SHP77 treated with DMSO at 0.1 percent for 48 hours (cell line): ENCODE data around the gene NKX6-1.

Experiments used
- DNase-seq: peaks from one replicate; lab custom pipeline; 2025; lab: John Stamatoyannopoulos, UW

The NKX6-1 gene

DNA sequence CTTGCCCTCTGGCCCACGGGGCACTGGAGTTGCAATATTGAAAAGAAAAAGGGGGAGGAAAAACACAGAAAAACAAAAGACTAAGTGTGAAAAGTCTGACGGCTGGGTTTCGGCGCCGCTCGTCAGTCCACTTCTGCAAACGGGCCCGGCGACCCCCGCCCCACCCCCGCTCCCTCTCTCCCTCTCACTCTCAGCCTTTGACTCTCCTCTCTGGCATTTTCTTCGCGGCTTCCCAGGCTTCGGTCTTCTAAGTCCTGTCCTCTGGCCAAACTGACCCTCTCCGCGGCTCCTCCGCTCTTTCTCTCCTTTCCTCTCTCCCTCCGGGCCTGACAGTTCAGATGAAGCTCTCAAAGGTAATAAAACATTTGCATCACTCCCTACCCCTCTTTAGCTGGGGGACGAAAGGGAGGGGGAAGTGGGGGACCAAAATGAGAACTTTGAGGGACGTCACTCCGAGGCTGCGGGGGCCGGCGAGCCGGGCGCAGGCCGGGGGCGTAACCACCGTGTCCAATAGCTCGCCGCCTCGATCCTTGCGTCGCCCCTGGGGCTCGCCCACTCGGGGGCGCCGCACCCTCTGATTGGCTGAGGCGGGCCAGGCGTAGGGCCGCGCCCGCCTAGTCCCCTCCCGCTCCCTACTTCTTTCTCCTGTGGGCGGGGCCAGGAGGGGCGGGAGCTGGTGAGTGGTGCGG is at the start of gene NKX6-1:
NKX6-1 (minus strand) TSS at position 358 of the 689 bp plus-strand sequence. CDS start 1,064 bp downstream, outside the sequence.
- DNase-seq = no peak

DNA sequence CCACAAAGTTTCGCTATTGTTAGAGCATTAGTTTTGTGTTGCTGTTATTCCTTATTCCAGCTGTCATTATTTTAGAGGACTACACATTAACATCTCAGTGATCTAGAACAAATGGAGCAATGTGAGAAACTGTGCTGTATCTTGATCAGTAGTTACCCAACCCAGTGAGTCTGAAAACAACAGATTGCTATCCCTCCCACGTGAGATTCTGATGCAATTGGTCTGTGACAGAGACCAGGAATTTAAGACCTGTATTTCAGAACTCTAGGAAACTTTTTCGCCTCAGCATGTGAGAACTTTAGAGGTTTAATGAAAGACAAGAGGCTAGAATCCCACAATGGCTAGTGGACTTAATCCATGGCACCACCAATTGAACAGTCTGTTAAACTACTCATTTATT is 48.1 kb upstream of the NKX6-1 start:
- DNase-seq = no peak

DNA sequence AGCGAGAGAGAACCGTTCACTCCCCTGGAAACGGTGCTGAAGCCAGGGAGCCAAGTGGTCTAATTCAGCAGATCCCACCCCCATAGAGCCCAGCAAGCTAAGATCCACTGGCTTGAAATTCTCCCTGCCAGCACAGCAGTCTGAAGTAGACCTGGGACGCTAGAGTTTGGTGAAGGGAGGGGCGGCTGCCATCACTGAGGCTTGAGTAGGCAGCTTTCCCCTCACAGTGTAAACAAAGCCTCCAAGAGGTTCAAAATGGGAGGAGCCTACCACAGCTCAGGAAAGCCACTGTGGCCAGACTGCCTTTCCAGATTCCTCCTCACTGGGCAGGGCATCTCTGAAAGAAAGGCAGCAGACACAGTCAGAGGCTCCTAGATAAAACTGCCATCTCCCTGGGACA is 46.0 kb upstream of the NKX6-1 start:
- DNase-seq = no peak

DNA sequence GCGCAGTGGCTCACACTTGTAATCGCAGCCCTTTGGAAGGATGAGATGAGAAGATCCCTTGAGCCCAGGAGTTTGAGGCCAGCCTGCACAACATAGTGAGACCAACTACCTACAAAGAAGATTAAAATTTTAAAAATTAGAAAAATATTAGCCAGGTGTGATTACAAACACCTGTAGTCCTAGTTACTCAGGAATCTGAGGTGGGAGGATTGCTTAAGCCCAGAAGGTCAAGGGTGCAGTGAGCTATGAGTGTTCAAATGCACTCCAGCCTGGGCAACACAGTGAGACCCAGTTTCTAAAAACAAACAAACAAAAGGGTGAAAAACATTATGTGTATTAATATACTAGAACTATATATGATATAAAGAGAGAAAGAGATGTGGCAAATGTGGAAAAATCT is 36.8 kb upstream of the NKX6-1 start:
- DNase-seq = no peak

DNA sequence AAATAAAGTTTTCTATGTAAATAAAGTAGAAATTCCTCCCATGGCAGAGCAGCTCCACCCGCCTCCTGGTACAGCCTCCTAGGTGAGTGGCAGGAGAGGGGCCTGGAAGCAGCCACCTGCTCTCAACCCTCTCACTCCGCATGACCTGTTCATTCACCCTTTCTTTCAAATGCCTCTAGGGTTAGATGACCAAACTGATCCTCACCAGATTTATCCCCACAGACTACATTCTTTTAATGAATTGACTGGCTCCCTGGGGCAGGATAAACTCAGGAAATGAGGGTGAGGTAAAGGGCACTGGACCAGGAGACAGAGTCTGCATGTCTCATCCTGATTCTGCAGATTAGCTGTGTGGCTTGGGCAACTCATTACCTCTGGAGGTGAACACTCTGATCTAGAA is 32.6 kb upstream of the NKX6-1 start:
- DNase-seq = no peak

DNA sequence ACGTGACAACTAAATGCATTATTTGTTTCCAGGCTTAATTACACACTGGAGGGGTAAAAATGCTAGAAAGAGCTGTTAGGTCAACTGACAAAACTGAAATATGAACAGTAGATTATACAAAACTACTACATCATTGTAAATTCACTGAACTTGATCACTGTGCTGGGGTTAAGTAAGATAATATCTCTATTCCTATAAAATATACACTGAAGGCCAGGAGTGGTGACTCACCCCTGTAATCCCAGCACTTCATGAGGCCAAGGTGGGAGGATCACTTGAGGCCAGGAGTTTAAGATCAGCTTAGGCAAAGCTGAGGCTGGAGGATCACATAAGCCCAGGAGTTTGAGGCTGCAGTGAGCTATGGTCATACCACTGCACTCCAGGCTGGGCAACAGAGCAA is 31.8 kb upstream of the NKX6-1 start:
- no peak for DNase-seq

DNA sequence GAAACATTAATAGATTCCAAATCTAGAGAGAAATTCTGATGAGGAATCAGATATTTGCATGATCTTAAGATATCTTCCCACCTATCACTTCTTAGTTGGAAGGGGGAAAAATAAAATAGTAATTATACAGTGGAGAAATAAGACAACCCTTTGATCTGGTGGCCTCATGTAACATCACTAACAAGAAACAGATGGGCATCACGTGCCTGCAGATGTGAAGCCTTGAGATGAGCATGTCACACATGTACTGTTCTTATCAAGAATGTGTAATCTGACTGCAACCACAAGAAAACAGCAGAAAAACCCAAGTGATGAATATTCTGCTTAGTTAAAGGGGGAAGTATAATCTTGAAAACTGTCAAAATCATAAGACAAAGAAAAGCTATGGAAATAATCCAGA is 31.4 kb upstream of the NKX6-1 start:
- no peak for DNase-seq

DNA sequence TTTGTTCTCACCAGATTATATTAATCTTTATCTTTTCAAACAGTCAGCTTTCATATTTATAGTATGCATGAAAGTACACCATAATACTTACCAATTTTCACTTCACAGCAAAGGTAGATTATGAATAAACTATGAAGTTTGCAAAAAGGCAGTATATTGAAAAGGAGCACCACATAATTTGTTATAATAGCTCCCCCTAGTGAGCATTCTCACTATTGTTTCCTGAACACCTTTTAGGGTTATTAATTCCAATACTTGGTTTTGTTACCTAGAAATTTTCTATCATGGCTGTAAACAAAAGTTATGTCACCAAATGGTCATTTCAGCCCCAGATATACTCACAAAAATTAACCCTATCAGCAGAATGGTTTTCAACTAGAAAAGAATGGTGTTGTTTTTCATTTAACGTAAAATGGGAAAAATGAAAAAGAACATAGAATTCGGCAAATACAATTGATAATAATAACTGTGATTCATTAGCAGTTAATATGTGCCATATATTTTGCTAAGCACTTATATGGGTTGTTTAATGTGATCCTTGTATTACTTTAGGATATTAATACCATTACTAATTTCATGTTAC is 30.2 kb upstream of the NKX6-1 start:
- DNase-seq = peak; percentile 12

DNA sequence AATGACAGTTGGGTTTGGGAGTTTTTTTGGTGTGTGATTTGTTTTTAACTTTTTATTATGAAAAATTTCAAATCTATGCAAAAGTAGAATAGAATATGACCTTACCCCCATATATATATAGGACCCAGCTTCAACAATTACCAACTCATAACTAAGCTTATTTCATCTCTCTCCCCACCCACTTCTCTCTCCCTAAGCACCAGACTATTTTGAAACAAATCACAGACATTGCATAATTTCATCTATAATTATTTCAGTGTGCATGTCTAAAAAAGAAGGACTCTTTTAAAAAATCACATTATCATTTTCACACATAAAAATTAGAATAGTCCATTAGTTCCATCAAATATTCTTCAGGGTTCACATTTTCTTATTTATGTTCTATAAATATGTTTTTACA is 28.3 kb upstream of the NKX6-1 start:
- DNase-seq = no peak

DNA sequence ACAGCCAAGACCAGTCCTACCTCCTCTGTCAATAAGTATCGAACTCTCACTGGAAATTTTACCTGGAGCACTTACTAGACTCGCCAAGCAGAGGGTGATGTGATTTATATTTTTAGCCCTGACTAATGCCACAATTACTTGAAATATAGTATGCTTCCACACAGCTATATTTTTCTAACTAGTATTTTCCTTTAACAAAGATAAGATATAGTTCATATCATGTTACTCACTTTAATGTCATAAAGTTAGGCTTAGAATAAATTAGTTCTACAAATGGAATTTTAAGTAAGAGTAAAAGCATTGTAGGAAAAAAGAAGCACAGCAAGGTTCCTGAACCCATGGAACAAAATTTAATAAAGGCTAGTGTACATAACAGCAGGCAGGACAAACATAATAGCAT is 16.0 kb upstream of the NKX6-1 start:
- no peak for DNase-seq

DNA sequence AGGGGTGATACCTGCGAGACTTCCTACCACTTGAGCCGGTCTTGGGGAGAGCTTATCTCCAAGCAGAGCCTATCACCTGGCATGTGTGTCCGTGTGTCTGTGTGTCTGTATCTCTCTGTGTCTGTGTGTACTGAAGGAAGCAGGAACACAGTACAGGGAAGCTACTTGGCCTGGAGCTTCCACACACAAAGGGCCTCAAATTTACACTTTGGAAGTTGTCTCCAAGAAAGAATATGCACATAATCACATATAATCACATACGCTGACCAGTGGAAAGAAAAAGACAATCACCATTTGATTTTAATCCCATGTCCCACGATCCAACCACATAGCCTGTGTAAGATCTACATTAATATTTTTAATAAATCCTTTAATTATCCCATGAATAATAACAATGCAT is 13.2 kb upstream of the NKX6-1 start:
- DNase-seq = no peak

DNA sequence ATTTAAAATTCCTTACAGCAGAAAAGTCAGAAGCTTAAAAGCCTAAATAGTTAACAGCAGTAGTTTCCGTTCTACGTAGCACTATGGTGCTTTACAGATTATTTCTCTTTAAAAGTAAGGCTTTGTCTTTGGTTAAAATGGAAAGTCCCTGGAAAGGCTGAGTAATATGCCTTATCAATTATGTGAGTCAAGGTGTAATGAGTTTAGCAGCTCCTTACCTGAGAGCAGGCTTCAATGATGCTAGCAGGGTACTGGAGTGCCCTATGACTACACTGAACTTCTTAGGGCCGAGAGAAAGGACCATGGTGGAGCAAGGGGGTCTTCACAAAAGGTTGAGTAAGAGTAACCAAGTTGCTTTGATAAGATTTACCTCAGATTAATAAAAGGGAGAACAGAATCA is 12.6 kb upstream of the NKX6-1 start:
- DNase-seq = no peak

DNA sequence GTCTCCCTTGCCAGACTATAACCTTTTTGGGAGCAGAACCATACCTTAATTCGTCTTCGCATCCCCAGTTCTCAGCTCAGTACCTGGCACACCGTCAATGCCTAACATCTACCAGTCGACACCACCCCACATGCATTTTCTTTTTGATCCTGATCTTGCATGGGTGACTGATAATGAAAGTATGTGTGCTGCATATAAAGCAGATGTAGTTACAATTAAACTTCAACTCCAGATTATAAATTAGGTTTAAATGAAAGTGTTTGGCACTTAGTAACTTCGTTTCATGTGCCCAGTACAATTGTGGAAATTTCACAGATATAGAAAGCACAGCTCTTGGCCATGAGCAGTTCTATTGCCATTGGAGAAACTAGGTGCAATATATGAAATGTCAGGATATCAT is 8.8 kb upstream of the NKX6-1 start:
- no peak for DNase-seq

DNA sequence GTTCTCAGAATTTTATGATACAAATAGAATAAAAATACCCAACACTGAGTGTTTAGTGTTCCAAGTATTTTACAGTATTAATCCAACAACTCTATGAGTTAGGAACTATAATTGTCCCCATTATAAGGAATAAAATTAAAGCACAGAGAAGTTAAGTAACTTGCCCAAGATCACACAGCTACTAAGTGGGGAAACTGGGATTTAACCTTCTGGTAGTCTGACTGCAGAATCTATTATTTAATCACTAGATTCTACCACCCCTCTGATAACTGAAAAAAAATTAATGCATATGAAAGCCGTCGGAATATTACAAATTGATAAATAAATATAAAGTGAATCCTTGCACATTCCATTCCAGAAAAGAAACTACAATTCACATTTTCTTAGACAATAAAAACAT is 5.7 kb upstream of the NKX6-1 start:
- DNase-seq = no peak

DNA sequence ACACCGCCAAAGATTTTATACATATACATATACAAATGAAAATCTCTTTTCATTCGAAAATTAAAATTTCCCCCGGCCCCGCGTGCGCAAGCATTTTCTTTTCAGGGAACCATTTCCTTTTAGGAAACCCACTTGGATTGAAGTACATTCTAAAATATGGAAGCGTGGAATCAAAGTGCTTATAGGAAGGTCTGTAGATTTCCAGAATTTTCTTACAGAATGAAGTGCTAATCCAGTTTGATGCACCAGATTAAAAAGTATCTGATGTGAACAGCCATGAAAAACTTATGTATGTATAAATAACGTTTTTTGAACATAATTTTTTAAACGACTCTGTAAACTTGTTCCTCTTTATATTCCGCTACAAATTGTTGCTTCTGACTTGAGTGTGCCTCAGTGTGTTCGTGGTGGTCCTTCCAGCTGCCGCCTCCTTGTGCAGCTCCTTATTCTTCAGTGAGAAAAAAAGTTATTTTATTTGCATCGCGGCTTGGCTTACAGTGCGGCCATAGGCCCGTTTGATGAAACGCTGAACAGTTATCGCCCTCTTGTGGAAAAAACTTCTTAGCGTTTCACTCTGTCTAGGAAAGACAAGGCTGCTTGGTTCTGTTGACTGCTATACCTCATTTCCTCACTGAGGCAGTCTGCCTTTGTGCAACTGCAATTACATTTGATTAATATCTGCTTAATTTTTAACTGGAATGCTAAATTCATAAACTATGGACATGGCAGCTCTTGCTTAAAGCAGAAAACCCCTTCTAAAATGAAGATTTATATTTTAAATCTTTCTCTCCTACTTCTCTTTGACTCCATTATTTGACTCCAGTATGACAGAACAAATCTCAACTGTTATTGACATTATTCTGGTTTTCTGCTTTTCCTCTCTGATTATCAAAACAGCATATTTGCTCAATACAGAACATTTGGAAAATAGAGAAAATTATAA is 4.7 kb upstream of the NKX6-1 start:
- DNase-seq = peak; percentile 7

DNA sequence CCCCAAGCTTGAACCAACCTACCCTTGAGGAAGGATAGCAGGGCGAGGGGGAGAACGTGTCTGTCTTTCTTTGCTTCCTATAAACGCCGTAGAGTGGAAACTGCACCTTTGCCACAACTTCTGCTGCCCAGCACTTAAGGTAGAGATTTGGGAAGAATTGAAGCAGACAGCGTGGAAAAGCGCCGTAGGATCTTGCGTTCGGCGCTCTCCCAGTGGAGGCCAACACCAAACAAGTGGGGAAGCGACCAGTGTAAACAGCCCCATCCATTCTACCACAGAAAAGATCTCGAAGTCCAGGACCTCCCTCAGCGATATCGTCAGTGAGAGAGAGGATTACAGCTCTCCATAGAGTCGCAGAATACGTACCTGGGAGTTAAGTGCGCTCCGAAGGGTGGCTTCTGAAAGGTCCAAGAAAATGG is 3.9 kb upstream of the NKX6-1 start:
- no peak for DNase-seq

DNA sequence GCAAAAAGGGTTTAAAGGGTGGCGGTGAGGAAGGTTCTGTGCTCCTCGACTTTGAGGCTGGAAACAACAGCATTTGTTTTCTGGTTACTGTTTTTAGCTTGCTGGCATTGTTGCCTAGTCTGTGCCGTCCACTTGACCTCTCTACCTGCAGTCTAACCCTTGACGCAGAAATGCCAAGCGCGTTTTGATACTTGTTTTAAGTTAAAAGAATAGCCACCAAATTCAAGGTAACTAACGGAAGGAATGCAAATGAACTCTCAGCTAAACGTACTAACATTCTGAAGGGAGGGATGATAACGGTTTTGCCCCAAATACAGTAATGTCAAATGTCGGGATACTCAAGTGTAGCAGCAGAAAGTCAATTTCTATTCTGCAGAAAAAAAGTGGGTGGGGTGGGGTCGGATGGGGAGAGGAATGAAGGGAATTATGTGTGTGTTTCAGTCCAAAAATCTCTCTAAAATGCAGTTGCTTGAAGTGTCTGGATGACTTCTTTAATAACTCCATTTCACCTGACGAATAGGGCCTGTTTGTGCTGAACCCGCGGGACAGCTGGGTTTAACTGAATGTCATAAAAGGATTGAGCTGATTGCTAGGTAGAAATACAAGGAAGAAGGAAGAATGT is 3.4 kb upstream of the NKX6-1 start:
- DNase-seq = no peak

DNA sequence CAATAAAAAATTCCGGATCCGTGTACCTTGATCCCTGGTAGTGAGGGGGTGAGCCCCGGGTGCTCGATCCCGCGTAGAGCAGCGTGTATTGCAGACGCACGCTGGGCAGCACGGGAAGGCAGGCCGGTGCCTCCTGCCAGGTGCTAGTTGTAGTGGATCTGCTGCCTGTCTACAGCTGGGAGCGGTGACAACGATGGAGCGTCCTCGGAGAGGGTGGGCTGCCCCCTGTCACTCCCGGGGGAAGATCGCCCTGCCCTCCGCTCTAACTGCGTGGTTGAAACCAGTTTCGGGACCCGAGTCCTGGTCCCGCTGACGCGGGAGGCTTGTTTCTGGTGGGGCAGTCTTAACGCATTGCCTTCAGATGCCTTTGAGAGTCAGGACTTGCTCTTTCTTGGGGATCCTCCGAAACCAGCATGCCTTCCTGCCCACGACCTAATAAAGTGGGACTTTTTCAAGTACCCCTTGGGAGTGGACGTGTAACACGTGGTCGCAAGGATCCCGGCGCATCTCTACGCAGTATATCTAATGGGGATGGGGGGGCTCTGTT is 2.7 kb upstream of the NKX6-1 start:
- DNase-seq = no peak

DNA sequence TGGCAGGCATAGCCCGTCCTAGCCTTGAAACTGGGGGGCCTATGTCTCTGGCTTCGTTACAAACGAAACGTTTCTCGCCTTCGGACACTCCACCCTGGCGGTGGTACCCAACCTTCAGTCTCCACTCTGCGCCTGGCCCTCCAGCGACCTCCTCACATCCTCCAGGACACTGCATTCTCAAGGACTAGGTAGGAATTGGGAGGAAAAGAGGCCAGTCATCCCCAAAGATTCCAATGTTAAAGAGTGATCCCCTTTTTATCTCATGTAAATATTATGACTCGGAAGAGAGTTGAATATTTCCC is 2.1 kb upstream of the NKX6-1 start:
- DNase-seq = no peak

DNA sequence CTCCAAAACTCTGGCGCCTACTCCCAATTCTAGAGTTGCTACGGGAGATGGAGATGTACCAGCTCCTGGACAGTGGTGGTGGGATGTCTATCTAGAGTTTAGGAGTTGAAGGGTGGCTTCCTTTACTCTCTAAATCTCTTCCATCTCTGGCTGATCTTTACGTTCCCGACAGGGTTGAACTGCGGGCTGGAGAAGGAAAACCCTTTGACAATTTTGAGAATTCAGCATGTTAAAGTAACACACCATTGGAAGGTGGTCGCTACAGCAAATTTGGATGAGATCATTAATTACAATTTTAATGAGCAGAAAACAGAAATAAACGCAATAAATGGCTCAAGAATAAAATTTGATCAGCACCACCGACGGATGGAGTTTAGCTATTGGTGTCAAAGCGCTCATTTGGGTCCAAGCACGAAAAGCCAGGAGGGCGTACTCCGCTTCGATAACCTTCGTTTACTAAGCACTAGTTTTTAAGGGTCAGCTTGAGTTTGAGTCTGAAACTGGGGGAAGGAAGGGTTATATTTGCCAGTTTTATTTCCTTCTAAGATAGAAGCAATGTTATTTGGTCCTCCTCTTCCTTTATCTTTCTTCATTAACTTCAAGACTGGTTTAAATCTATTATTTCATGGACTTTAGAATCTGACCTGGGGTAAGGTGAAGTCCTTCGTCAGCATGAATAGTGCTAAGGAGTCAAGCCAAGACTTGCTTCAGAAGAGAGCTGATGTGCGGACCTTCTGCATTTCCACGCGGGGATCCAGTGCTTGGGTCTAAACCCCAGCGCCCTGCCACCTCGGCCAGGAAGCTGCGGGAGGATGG is 1.5 kb upstream of the NKX6-1 start:
- no peak for DNase-seq

DNA sequence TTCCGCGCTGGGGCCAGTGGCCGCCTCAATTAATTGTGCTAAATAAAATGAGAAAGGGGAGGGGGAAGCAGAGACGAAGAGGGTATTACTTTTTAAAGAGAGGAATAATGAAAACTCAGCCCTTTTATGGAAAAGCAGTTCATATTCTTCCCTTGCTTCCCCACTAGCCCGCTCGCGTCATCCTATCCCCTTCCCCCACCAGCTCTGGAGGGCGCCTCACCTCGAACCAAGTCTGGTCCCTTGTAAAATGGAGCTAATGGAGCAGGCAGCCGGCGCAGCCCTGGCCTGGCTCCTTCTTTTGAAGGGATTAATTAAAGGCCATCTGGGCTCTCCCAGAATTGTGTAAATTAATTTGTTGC is 511 bp upstream of the NKX6-1 start:
- no peak for DNase-seq
